GM18526 (cell line): ENCODE results near the gene PDPN.

Experiments used
- POLR2A ChIP-seq: IDR thresholded peaks from 3 replicates; pipeline ENCODE4 v1.6.1; 2011; ENCODE audit not compliant: insufficient read length; ENCODE audit errors: extremely low read depth

The PDPN gene

DNA sequence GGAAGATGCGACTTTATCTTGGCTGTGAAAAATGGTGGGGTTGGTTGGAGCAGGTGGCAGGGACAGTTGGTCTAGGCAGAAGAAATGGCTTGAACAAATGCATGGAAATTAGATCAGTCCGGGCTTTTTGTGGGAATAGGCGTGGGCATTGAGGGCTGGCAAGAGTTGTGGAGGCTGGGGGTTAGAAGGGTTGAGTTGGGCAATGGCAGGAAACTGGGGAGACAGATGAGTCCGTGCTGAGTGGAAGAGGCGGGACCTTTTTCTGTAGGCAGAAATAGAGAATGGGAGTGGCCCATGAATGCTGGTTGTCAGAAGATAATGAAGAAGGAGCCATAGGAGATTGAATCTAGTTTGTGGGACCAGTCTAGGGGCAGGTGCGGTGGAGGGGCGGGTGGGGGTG, 6.9 kb downstream of the PDPN start:
- TF ChIP-seq POLR2A = no peak

DNA sequence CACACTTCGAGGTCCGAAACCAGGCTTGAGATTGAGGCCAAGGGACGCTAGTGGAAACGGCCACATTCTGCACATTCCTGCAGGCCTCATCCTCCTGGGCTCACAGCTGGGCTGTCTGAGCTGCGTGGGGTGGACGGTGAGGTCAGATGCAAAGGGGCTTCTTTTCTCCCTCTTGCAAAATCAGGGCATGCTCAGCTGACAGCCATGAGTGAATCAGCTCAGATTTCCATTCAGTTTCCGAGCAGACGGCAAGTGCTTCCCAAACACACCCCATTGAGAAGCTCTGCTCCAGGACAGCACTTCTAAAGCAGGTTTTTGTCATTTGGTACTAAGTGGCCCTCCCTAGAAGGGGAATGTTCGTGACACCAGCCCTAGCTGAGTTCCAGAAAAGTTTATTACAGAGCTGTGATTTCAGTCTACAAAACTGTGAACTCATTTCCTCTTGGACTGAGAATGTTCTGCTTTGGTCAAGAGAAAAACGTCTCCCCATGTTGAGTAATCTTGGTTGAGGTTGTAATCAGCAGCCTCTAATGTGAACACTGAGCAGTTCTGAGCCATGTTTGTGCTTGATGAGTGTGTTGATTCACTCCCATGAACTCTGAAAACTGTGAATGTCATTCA, 10.0 kb downstream of the PDPN start:
- no peak for TF ChIP-seq POLR2A

DNA sequence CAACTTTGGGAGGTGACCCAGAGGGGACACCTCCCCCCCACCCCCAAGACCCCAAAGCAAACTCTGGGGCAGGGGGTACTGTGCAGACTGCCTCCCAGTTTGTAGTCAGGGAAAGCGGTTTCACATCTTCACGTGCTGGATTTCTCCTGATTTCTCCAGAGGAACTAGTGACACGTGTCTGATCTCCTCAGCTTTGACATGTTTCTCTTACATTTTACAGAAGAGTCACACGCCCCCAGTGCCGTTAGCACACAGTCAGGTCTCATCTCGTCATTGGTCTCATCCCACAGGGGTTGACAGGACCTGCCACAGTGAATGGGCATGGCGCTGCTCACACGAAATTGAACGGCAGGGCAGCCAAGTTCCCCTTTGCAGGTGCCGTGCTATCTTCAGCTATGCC, 11.8 kb downstream of the PDPN start:
- TF ChIP-seq POLR2A = no peak

DNA sequence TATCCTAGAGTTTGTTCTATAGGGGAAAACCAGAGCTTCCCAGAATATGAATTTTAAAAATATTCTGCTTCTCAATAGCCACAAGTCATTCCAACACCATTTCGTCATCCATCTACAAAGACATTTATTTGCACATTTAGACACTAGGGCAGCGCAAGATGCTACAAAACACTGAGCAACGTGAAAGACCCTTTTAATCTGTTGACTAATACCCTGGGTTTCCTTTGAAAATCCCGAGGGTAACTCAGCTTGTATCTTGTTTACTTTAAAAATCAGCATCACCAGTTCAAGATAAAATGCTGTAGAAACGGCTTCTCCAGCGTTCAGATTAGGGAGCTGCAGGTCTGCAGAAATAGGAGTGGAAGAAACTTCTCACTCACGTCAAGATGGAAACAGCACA, 13.5 kb downstream of the PDPN start:
- no peak for TF ChIP-seq POLR2A

DNA sequence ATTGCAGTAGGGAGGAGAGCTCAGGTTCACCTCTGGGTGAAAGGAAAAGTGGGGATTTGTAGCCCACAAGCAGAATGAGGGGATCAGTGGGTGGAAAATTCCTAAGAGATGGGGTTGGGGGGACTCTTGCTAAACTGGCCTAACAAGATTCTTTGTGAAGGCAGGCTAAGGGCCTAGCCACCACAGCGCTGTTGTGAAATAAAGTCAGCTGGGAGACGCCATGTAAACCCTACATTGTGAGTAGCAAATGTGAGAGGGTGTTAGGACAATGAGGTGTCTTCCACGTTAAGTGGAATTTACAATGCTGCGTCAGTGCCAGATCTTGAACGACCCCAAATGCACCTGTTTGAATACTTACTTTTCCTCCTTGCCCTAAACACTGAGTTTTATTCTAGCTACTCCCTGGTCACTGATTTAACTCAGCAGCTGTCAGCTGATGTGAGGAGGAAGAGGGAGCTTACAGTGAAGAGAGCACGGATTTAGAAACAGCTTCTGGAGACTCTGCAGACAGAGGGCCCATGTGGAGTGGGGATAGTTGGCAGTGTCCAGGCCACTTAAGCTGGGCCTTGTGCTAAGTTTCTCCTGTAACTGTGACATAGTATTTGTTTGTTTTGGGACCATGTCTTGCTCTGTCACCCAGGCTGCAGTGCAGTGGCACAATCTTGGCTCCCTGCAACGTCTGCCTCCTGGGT, 17.3 kb downstream of the PDPN start:
- no peak for TF ChIP-seq POLR2A

DNA sequence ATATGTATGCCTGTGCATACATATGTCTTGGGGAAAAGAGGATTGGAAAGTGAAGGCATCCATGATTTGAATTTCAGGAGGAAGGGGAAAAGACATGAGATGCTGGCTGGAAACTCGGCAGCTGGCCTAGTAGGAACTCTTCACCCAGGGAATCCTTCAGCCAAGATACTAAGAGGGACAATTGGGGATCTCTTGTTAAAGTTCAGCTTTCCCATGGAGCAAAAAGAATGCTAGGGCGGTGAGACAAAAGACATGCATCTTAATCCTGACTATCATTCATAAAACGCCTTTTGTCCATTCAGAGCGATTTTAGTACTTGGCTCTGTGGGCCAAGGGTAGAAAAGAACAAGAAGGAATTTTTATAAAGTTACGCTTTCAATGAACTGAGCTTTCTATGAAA, 20.5 kb downstream of the PDPN start:
- TF ChIP-seq POLR2A = no peak

DNA sequence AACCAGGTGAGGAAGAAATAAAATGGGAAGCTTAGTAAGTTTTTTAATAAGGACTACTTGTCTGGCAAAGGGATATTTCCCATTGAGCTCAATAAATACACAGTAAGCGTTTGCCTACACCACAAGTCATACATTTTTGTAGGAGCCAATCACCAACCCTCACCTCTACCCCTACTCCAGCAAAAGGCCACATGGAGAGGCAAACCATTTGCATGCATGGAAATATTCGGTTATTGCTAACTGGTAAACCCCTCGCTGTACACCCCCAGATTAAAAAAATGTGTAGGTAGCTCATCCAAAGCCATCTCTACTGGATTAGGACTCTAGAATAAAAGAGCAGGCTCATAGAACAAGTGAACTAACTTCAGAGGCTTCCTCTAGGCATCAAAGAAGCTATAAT, 21.1 kb downstream of the PDPN start:
- TF ChIP-seq POLR2A = no peak

DNA sequence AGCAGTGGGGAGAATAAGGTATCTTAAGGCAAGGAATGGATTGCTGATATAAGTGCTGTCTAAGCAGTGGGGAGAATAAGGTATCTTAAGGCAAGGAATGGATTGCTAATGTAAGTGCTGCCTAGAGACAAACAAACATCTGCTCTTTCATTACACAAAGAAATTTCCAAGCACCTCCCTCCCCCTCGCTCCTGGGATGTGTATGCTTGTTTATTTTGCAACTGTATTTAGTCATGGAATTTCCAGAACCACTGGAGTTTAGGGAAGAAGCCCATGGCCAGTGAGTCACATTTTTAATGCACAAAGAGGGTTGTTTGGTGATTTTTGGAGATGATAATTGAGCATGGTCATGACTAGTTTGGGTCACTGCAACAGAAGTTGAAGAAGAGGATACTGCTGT, 21.5 kb downstream of the PDPN start:
- TF ChIP-seq POLR2A = no peak

DNA sequence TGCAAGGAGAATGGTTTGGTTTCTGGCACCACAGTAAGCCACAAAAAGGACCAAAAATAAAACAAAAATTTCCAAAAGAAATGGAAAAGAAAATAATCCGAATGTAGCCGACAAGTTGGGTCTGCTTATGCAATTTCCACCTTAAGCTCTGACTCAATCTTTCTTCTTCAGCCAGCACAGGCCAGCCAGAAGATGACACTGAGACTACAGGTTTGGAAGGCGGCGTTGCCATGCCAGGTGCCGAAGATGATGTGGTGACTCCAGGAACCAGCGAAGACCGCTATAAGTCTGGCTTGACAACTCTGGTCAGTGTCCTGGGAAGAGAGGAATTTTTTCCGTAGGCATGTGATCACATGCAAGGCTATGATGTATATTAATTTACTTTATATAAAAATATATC, 23.4 kb downstream of the PDPN start:
- TF ChIP-seq POLR2A = no peak

DNA sequence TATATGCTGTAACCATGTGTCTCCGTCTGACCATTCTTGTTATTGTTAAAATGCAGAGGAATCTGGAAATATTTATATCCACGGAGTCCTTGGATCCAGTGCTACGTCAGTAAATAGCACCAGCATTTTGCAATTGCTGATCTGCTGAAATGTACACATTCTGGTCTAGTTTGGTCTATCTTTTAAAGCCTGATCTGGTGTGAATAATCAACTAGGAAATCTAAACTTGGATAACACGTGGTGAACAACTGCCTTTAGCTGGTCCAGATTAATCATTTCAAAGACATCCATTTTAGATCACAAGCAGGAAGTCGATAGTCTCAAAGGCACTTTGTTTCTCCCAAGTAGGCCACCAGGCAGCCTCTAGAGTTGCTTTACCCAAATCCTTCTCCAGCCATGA, 32.6 kb downstream of the PDPN start:
- TF ChIP-seq POLR2A = no peak

DNA sequence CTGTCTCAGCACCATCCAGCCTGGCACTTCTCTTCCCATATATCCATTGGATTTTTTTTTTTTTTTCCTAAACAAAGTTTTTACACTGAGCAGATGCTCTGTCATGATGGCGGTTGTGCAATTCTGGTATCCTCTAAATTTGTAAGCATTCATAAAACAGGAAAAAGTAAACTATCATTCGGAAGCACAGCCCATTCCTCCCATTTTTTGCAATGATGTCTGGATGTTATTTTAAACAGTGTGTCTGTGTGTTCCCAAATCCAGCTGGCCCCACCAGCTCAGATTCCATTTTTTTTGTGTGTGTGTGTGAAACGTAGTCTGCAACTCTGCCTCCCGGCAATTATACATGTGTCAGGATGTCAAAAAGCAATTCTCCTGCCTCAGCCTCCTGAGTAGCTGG, 33.5 kb downstream of the PDPN start:
- TF ChIP-seq POLR2A = no peak

DNA sequence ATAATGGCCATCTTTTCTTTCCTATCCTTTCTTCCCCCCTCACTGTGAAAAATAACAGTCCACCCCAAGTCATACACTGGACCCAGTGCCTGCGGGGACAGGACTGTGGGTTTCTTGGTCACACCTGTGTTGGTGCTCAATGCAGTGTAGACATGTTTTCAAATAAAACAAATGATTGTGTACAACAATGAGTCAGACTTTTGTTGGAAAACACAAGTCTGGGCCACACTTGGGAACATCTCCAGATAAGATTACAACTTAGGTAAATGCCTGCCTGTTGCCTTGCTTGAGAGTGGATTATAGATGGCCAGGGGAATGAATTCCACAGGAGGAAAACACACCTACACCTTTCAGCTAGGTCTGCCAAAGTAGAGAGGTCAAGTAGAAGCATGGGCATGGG, 34.1 kb downstream of the PDPN start:
- TF ChIP-seq POLR2A = no peak

DNA sequence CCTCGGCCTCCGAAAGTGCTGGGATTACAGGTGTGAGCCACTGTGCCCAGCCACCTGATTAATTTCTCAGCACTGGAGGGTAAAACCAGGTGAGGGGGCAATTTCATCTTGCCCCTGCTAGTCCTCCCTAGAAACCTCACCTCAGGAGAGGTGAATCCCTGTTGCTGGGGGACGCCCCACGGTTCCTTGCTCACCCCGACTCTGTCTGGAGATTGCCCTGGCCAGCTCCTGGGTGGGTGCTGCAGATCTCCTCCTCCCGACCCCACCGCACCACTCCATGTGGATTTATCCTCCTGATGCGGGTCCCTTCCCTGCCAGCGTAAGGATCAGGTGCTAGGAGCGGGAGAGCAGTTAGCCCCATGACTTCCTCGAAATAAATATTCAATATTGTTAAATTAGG, 34.9 kb downstream of the PDPN start:
- TF ChIP-seq POLR2A = no peak

DNA sequence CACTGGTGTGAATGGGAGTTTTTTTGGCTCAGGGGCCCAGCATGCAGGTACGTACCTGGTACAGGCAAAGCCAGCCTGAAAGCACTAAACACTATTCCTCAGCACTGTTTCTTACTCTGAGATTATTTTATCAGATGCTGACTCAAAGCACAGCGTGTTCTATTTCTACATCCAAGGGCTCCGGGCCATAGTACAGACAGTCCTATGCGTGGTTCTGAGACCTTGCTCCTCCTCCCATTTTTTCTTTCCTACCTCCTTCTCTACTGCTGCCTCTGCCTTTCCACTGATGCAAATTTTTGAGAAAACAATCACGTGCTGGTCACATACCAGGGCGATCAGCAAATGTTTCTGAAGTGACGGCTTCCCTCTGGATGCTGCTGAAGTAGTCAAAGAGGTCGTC, 36.3 kb downstream of the PDPN start:
- TF ChIP-seq POLR2A = no peak

DNA sequence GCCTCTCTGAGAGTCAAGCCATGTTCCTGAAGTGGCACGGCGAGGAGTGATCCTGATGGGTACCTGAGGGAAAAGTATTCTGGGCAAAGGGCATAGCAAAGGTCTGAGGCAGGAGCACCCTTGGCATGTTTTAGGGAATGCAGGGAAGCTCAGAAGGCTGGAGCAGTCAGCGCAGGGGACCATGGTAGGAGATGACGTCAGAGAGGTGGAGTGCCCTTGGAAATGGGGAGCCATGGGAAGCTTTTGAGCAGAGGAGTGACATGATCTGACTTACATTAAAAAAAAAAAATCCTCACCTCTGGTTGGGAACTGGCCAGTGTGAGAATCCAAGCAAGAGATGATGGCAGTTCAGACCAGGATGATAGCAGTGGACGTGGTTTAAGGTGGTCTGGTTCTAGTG, 37.2 kb downstream of the PDPN start:
- no peak for TF ChIP-seq POLR2A

DNA sequence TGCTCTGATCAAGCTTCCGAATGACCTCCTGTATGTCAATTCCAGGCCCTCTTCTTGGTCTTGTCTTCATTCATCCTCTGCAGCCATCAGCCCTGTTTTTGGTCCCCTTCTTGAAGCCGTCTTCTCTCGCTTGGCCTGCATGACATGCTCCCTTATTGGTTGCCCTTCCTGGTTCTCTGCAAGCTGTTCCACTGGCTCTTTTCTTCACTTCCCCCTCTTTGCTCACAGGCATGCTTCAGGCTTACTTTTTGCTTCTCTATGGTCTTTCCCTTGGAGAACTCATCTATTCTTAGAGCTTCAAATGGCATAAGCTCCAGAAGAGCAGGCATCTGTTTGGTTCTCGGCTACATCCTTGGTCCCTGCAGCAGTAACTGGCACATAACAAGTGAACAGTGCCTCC, 38.8 kb downstream of the PDPN start:
- TF ChIP-seq POLR2A = no peak

DNA sequence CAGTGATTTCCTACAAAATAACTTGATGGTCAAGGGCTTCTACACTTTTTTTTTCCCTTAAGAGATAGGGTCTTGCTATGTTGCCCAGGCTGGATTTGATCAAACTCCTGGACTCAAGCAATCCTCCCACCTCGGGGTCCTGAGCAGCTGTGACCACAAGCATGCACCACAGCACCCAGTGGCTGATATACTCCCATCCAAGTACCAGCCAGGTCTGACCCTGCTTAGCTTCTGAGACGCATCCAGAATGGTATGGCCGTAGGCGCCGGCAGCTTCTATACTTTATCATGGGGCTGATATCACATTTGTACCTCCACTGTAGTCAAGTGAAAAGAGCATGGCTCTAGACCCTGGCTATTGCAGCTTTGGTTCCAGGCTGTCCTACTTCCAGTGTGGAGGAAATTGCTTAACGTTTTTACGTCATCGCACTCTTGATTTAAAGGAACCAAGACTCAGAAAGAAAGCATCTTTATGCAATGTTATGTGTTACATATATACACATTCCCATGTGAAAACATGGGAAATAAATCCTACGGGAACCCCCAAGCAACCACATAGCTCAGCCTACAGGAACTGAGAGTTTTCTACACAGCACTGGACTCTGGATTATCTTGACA, 39.5 kb downstream of the PDPN start:
- TF ChIP-seq POLR2A = no peak
